ENCODE data around the gene RAB3GAP2. TPM values are rescaled to one million over a fixed set of nuclear protein-coding genes. Genes with fewer than 3 reads are reported as not detected.

The RAB3GAP2 gene
- total and polyA plus RNA-seq, 9 donors = 7.6 to 33.4 (median 24.3) TPM

- no peak overlapping the region for H3K4me3 ChIP-seq
- no peaks in the 10 kb centered on the region for H3K36me3 ChIP-seq
- intact Hi-C loops (cut with DNase I) = no loop called here
- 58 to 71% (median 66%) methylated on average over 5 of the region's 5 CpGs for WGBS, 3 donors
- DNase-seq = no peak
- no peak for TF ChIP-seq POLR2A (IDR thresholded peaks at IDR 0.05)
- TF ChIP-seq CTCF (IDR thresholded peaks at IDR 0.05) = no peak
- TF ChIP-seq EP300 (IDR thresholded peaks at IDR 0.05) = no peak
- H3K27ac ChIP-seq = no peak overlapping the region
- no peaks in the 10 kb centered on the region for H3K27me3 ChIP-seq
- no peaks in the 10 kb centered on the region for H3K9me3 ChIP-seq
- H3K4me1 ChIP-seq (ENCODE audit: insufficient read depth) = no peaks in the 10 kb centered on the region
Measured at GRCh38 chr1:220198186-220199005, 73.9 kb downstream of the RAB3GAP2 start.

DNA sequence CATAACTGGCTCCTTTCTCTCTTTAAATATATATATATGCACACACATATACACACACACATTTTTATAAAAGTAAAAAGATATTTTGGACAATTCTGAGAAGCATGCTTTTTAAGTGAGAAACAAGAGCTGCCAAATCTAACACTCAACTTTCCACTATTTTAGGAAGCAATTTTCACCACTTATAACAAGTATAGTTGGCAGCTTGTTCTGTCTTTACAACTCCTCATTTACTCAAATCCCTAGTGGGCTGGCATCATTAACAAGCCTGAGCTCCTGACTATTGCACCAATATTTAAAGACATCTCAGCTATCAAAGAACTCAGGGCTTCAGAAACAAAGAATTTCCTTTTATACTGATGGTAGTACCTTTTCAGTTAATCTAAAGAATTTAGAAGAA lies 76.6 kb downstream of the RAB3GAP2 start:
- Histone ChIP-seq H3K4me1 (ENCODE audit: insufficient read depth) (no peaks in the 10 kb centered on the region), H3K36me3 (no peaks in the 10 kb centered on the region), H3K9me3 (no peaks in the 10 kb centered on the region), H3K4me3 (no peak overlapping the region), H3K27me3 (no peaks in the 10 kb centered on the region), H3K27ac (no peak overlapping the region)
- intact Hi-C loops (cut with DNase I) = no loop called here
- no peak for TF ChIP-seq POLR2A (IDR thresholded peaks at IDR 0.05)
- DNase-seq = no peak

GRCh38 chr1:220189750-220190347 lies 82.4 kb downstream of the RAB3GAP2 start:
- H3K4me1 ChIP-seq (ENCODE audit: insufficient read depth) = no peaks in the 10 kb centered on the region
- H3K4me3 ChIP-seq = no peak overlapping the region
- H3K27me3 ChIP-seq = no peaks in the 10 kb centered on the region
- WGBS, 3 donors = 89 to 96% (median 90%) methylated on average over 1 of the region's 1 CpG
- H3K36me3 ChIP-seq = no peaks in the 10 kb centered on the region
- H3K9me3 ChIP-seq = no peaks in the 10 kb centered on the region
- no peak for DNase-seq
- TF ChIP-seq CTCF (IDR thresholded peaks at IDR 0.05) (no peak), EP300 (IDR thresholded peaks at IDR 0.05) (no peak), POLR2A (IDR thresholded peaks at IDR 0.05) (no peak)
- intact Hi-C loops (cut with DNase I) = no loop called here
- H3K27ac ChIP-seq = no peak overlapping the region

DNA sequence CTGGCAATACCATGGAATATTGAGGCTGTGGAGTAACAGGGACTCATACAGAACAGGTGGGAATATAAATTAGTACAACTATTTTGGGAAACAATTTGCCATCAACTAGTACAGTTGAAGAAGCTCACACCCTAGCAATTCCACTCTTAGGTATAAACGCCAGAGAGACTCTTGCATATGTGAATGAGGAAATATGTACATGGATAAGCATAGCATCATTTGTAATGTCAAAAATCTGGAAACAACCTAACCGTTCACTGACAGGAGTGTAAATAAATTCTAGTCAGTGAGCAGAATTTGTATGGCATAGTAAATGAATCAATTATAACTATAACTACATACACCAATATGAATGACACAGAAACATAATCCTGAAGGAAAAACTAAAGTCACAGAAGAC lies 83.7 kb downstream of the RAB3GAP2 start:
- Histone ChIP-seq H3K9me3 (no peaks in the 10 kb centered on the region), H3K27ac (no peak overlapping the region), H3K36me3 (no peaks in the 10 kb centered on the region), H3K4me1 (ENCODE audit: insufficient read depth) (no peaks in the 10 kb centered on the region), H3K27me3 (no peaks in the 10 kb centered on the region), H3K4me3 (no peak overlapping the region)
- DNase-seq = no peak
- 86 to 94% (median 91%) methylated on average over 2 of the region's 2 CpGs for WGBS, 3 donors
- intact Hi-C loops (cut with DNase I) = no loop called here
- TF ChIP-seq POLR2A (IDR thresholded peaks at IDR 0.05) (no peak), EP300 (IDR thresholded peaks at IDR 0.05) (no peak), CTCF (IDR thresholded peaks at IDR 0.05) (no peak)

DNA sequence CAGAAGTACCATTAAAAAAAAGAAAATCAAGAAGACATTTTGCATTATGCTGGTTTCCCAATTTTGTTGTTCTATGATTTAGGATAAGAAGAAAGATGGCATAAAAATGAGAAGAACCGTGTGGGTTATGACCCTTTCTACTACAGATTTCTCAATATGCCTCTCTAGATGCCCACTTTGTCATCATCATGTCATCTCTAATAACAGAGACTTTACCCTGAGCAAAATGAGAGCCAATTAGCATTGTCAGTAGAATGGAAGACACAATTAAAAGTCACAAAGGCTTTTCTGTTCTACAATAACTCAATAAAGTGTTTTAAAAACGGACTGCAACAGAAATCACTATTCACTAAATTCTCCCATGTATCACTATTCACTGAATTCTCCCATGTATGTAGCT lies 85.5 kb downstream of the RAB3GAP2 start:
- H3K4me1 ChIP-seq (ENCODE audit: insufficient read depth) = no peaks in the 10 kb centered on the region
- no peak overlapping the region for H3K4me3 ChIP-seq
- no peaks in the 10 kb centered on the region for H3K36me3 ChIP-seq
- WGBS, 3 donors = 94 to 99% (median 98%) methylated on average over 2 of the region's 2 CpGs
- intact Hi-C loops (cut with DNase I) = no loop called here
- TF ChIP-seq EP300 (IDR thresholded peaks at IDR 0.05) (no peak), CTCF (IDR thresholded peaks at IDR 0.05) (no peak), POLR2A (IDR thresholded peaks at IDR 0.05) (no peak)
- H3K27ac ChIP-seq = no peak overlapping the region
- no peaks in the 10 kb centered on the region for H3K9me3 ChIP-seq
- DNase-seq = no peak
- H3K27me3 ChIP-seq = no peaks in the 10 kb centered on the region

Measured in ovary (tissue), 9 donors.